ENCODE measurements around the gene TMEM74B.

- TF ChIP-seq CTCF (IDR thresholded peaks at IDR 0.05) = no peak
- no peak for TF ChIP-seq POLR2AphosphoS5 (IDR thresholded peaks at IDR 0.05; ENCODE audit: low read depth, low read length)
- TF ChIP-seq REST (IDR thresholded peaks at IDR 0.05; ENCODE audit: insufficient read depth in 1 of 2, low read depth in 2 of 2, low read length in 1 of 2) = no peak
- no peak for TF ChIP-seq TCF7L2 (IDR thresholded peaks at IDR 0.05; ENCODE audit: low read depth, low read length)
Measured at GRCh38 chr20:1164871-1165270, 19.9 kb downstream of the TMEM74B start.
